Immature natural killer cell (primary cell): Measurements from ENCODE around the gene ENOX1. TPM values are rescaled to one million over a fixed set of nuclear protein-coding genes. Genes with fewer than 3 reads are reported as not detected.

Experiments
- DNase-seq, 3 donors: peaks; one replicate each; pipeline ENCODE4 v3.0.0; 2022; ENCODE audit warnings: mixed read lengths in 1 of 3
- H3K27ac Mint-ChIP-seq, 6 donors: one replicate each; pipeline ENCODE4 v1.8.0; 2020; ENCODE audit warnings: mixed read lengths in 6 of 6, mild to moderate bottlenecking in 5 of 6, inconsistent platforms in 4 of 6, moderate library complexity in 3 of 6
- H3K27me3 Mint-ChIP-seq, 3 donors: one replicate each; pipeline ENCODE4 v1.8.0; 2020 to 2021; ENCODE audit warnings: low read depth in 3 of 3, mild to moderate bottlenecking in 3 of 3, mixed read lengths in 3 of 3, moderate library complexity in 3 of 3, inconsistent platforms in 1 of 3
- H3K36me3 Mint-ChIP-seq, 3 donors: one replicate each; pipeline ENCODE4 v1.8.0; 2020; ENCODE audit warnings: mixed read lengths in 3 of 3, inconsistent platforms in 2 of 3, mild to moderate bottlenecking in 2 of 3
- H3K4me1 Mint-ChIP-seq, 2 donors: one replicate each; pipeline ENCODE4 v1.8.0; 2020; ENCODE audit warnings: inconsistent platforms in 2 of 2, mild to moderate bottlenecking in 2 of 2, mixed read lengths in 2 of 2, moderate library complexity in 1 of 2
- H3K4me3 Mint-ChIP-seq, 5 donors: one replicate each; pipeline ENCODE4 v1.8.0; 2020; ENCODE audit warnings: mild to moderate bottlenecking in 5 of 5, mixed read lengths in 5 of 5, inconsistent platforms in 3 of 5, moderate library complexity in 3 of 5
- H3K9me3 Mint-ChIP-seq, 6 donors: one replicate each; pipeline ENCODE4 v1.8.0; 2020; ENCODE audit warnings: mild to moderate bottlenecking in 6 of 6, mixed read lengths in 6 of 6, inconsistent platforms in 4 of 6, moderate library complexity in 3 of 6
- polyA plus RNA-seq, 3 donors: library from polyadenylated mRNA; unstranded; fragments of 300-500 nt; fragmentation: Illumina TruSeq; gene quantifications; one replicate each; pipeline ENCODE4 v1.2.3, GENCODE V29; 2021

ENOX1 gene
- polyA plus RNA-seq, 3 donors from 2014 or later, result not detected

DNA sequence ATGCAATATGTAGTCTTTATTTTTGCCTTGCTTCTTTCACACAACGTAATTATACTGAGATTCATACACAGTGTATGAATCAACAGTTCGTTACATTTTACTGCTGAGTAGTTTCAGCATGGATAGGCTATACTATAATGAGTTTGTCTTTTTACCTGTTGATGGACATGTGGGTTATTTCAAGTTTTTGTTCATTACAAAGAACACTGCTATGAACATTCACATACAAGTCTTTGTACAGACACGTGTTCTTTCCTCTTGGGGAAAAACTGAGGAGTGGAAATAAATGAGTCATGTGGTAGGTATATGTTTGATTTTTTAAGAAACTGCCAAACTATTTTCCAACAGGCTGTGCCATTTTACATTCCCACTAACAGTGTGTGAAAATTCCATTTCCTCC lies 35.1 kb downstream of the ENOX1 start:
- no peak for DNase-seq
- Mint-ChIP-seq H3K9me3 (no peaks in the 10 kb centered on the region), H3K27me3 (peaks cover 0 to 1% (median 0%) of the 10 kb centered on the region in 3 donors), H3K27ac (no peak overlapping the region), H3K4me1 (no peaks in the 10 kb centered on the region), H3K36me3 (no peaks in the 10 kb centered on the region), H3K4me3 (no peak overlapping the region)

GRCh38 chr13:43749503-43749902 lies 37.3 kb downstream of the ENOX1 start:
- no peak for DNase-seq
- Mint-ChIP-seq H3K36me3 (no peaks in the 10 kb centered on the region), H3K4me3 (no peak overlapping the region), H3K27ac (no peak overlapping the region), H3K9me3 (peaks cover 0 to 3% (median 0%) of the 10 kb centered on the region in 6 donors), H3K27me3 (peaks cover 0 to 2% (median 0%) of the 10 kb centered on the region in 3 donors), H3K4me1 (no peaks in the 10 kb centered on the region)

DNA sequence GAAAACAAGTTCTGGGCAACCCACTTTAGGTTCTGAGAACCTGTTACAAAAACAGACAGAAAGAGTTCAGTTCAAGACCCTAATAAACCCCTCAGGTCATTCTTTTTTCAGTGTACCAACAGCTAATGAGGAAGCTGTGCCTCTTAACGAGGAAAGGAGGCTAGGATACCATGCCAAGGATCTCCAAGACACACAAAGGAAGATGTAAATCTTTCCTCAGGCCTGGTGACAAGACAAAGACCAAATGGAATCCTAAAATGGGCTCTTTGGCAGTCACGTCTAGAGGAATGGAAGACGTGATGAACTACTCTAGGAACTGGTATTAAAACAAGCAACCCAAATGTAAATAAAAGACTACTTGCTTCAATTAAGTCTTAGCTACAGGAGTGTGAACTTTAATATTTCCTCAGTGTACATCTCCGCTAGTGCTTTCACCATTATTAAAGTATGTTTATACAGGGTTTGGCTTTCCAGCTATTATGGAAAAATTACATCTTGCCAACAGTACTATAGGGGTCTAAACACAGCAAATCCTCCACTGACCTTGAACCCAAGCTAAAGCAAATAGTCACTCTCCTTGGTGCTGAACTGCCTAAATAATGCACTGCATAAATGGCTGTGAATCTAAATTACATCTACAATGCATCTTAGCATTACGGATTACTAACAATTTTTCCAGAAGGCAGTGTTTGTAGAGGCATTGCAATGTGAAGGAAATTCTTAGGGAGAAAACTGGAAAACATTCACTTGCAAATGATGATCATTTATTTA lies 42.3 kb downstream of the ENOX1 start:
- Mint-ChIP-seq H3K4me3 (no peak overlapping the region), H3K36me3 (no peaks in the 10 kb centered on the region), H3K4me1 (no peaks in the 10 kb centered on the region), H3K9me3 (peaks cover 0 to 3% (median 0%) of the 10 kb centered on the region in 6 donors), H3K27me3 (peaks cover 0 to 1% (median 0%) of the 10 kb centered on the region in 3 donors), H3K27ac (no peak overlapping the region)
- no peak for DNase-seq

DNA sequence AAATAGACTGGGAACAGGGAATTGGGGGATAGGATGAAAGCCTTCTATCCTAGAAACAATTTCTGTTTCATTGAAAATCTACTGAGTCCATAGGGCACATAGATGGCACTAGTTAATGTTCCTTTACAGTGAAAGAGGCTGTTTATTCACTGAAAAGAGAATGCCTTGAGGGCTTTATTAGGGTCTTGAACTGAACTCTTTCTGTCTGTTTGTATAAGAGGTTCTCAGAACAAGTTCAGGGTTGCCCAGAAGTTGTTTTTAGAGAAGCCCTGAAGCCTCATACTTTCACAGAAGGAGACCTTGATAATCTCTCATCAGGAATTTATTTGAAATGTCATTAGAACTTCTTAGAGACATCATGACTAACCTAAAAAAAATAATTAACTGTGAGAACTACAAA lies 43.9 kb downstream of the ENOX1 start:
- no peak for DNase-seq
- no peak overlapping the region for H3K27ac Mint-ChIP-seq
- peaks cover 0 to 1% (median 1%) of the 10 kb centered on the region in 3 donors for H3K27me3 Mint-ChIP-seq
- H3K9me3 Mint-ChIP-seq, result peaks cover 0 to 3% (median 0%) of the 10 kb centered on the region in 6 donors
- H3K4me1 Mint-ChIP-seq, result no peaks in the 10 kb centered on the region
- H3K4me3 Mint-ChIP-seq, result no peak overlapping the region
- no peaks in the 10 kb centered on the region for H3K36me3 Mint-ChIP-seq

DNA sequence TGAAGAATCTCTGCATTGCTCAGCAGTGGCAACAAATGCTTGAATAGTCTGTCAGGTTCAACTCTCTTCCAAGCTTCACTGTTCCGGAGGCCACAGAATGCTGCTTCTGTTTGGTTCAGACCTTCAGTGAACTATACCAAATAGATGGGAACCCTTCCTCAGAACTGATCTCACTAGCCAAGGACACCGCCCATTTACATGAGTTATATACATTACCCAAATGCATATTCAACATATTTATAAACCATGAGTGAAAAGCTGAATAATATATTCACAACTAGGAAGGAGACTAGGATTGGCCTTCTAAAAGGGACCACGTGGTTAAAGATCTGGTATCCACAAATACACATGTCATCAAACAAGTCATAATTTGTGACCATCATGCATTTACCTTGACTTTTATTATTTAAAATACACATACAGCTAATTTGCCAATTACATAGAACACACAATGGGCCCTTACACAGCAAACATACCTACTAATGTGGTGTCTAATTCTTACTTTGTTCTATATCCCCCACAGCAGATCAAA lies 49.3 kb downstream of the ENOX1 start:
- H3K36me3 Mint-ChIP-seq, result no peaks in the 10 kb centered on the region
- H3K4me1 Mint-ChIP-seq, result no peaks in the 10 kb centered on the region
- no peak overlapping the region for H3K27ac Mint-ChIP-seq
- DNase-seq, result no peak
- peaks cover 0 to 1% (median 0%) of the 10 kb centered on the region in 6 donors for H3K9me3 Mint-ChIP-seq
- no peak overlapping the region for H3K4me3 Mint-ChIP-seq
- H3K27me3 Mint-ChIP-seq, result peaks cover 0 to 1% (median 0%) of the 10 kb centered on the region in 3 donors

GRCh38 chr13:43732726-43733125 lies 54.0 kb downstream of the ENOX1 start:
- DNase-seq, result no peak
- no peaks in the 10 kb centered on the region for H3K9me3 Mint-ChIP-seq
- no peak overlapping the region for H3K27ac Mint-ChIP-seq
- H3K36me3 Mint-ChIP-seq, result no peaks in the 10 kb centered on the region
- peaks cover 0 to 8% (median 4%) of the 10 kb centered on the region in 3 donors for H3K27me3 Mint-ChIP-seq
- H3K4me3 Mint-ChIP-seq, result no peak overlapping the region
- no peaks in the 10 kb centered on the region for H3K4me1 Mint-ChIP-seq

DNA sequence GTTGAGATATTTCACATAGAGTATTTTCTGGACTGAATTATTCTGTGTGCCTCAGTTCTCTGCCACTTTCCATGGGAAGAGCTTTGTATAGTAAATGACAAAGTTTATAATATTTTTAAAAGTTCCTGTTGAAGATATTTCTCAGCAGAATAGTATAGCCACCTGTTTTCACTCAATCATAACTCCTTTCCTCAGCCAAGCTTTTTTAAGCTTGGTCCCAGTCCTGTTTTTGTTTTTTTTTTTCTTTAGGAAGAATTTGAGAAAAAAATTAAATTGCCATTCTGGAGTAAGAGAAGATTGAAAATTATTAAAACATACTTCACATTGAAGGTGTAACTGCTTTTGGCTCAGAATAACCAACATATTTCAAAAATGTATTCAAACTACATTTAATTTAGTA lies 55.5 kb downstream of the ENOX1 start:
- Mint-ChIP-seq H3K4me1 (no peaks in the 10 kb centered on the region), H3K4me3 (no peak overlapping the region), H3K27me3 (peaks cover 0 to 8% (median 4%) of the 10 kb centered on the region in 3 donors), H3K27ac (no peak overlapping the region), H3K36me3 (no peaks in the 10 kb centered on the region), H3K9me3 (no peaks in the 10 kb centered on the region)
- DNase-seq, result no peak

- DNase-seq, result no peak
- Mint-ChIP-seq H3K27ac (no peak overlapping the region), H3K4me3 (no peak overlapping the region), H3K36me3 (no peaks in the 10 kb centered on the region), H3K9me3 (no peaks in the 10 kb centered on the region), H3K27me3 (peaks cover 0 to 8% (median 4%) of the 10 kb centered on the region in 3 donors), H3K4me1 (no peaks in the 10 kb centered on the region)
Measured at GRCh38 chr13:43730642-43731041, 56.1 kb downstream of the ENOX1 start.

DNA sequence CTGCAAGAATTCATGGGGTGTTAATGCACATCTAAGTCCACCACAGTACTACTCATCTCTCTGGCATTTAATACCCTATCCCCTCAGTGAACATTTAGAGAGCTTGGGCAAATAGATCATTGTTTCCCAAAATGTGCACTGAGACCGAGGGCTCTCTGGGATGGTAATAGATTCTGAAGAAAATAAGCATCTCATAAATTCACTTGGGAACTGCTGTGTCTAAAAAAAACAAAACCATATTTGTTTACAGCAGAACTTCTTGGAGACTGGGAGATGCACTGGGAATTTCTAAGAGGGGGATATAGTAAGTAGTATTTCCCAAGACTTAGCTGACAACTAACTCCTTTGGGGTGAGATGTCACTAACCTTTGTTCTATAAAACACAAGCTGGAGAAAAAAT lies 58.4 kb downstream of the ENOX1 start:
- no peaks in the 10 kb centered on the region for H3K9me3 Mint-ChIP-seq
- DNase-seq, result no peak
- peaks cover 0 to 8% (median 4%) of the 10 kb centered on the region in 3 donors for H3K27me3 Mint-ChIP-seq
- no peak overlapping the region for H3K27ac Mint-ChIP-seq
- no peaks in the 10 kb centered on the region for H3K36me3 Mint-ChIP-seq
- no peaks in the 10 kb centered on the region for H3K4me1 Mint-ChIP-seq
- H3K4me3 Mint-ChIP-seq, result no peak overlapping the region

DNA sequence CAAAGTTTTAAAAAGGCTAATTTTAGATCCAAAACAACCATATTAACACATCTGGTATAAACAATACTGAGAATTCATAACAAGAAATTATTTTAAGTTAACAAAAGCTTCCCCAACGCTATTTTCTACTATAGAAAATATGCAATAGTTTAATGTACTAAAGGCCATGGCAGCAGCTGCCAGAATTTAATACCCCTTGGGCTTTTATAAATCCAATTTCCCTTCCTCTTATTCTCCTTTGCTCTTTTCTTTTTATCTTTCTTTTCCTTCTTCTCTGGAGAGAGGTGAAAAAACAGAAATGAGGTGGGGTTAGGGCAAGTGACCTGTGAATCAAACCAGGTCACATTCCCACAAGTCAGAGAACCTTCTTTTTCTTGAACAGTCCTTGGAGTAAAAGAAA lies 58.9 kb downstream of the ENOX1 start:
- no peak for DNase-seq
- H3K36me3 Mint-ChIP-seq, result no peaks in the 10 kb centered on the region
- no peaks in the 10 kb centered on the region for H3K4me1 Mint-ChIP-seq
- peaks cover 0 to 8% (median 4%) of the 10 kb centered on the region in 3 donors for H3K27me3 Mint-ChIP-seq
- no peak overlapping the region for H3K4me3 Mint-ChIP-seq
- no peaks in the 10 kb centered on the region for H3K9me3 Mint-ChIP-seq
- no peak overlapping the region for H3K27ac Mint-ChIP-seq

DNA sequence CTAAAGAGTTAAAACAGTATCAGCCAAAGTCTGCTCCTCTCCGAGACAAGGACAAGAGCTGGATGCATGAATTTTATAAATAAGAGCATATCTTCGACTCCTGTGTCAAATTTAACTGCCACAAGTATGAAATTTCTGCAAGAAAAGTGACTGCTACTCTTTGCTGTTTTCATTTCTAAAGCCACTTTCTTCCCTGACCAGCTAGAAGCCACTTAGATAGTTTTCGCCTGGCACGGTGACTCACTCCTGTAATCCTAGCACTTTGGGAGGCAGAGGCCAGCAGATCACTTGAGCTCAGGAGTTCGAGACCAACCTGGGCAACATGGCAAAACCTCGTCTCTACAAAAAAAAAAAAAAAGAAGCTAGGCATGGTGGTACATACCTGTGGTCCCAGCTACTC lies 61.3 kb downstream of the ENOX1 start:
- Mint-ChIP-seq H3K27me3 (peaks cover 0 to 4% (median 4%) of the 10 kb centered on the region in 3 donors), H3K36me3 (no peaks in the 10 kb centered on the region), H3K9me3 (no peaks in the 10 kb centered on the region), H3K4me3 (no peak overlapping the region), H3K27ac (no peak overlapping the region), H3K4me1 (no peaks in the 10 kb centered on the region)
- no peak for DNase-seq

DNA sequence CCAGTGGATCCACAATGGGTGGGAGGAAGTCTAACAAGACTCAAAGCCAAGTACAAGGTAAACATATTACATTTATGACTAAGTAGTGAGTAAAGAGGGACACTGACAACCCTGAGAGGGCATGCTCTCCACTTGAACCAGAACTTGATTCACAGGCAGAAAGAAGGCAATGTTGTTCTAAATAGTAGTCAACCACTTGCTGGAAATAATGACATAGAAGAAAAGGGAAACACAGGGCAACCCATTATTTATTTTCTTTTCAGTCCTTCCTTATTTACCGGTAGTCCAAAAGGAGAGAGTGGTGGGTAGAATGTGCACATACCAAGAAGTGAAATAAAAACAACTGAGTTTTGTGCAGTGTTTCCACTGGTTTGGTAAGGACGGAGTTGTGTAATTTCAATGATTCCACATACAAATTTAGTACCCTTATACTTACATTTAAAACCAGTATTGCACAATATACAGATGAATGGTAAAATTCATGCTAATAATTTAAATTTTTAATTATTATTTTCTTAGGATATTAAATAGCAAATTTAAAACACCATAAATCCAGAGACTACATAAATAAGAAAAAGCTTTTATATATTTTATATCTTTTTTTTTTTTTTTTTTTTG lies 65.9 kb downstream of the ENOX1 start:
- Mint-ChIP-seq H3K27ac (no peak overlapping the region), H3K9me3 (peaks cover 0 to 2% (median 0%) of the 10 kb centered on the region in 6 donors), H3K4me3 (no peak overlapping the region), H3K27me3 (peaks cover 0 to 2% (median 0%) of the 10 kb centered on the region in 3 donors), H3K36me3 (no peaks in the 10 kb centered on the region), H3K4me1 (no peaks in the 10 kb centered on the region)
- no peak for DNase-seq

DNA sequence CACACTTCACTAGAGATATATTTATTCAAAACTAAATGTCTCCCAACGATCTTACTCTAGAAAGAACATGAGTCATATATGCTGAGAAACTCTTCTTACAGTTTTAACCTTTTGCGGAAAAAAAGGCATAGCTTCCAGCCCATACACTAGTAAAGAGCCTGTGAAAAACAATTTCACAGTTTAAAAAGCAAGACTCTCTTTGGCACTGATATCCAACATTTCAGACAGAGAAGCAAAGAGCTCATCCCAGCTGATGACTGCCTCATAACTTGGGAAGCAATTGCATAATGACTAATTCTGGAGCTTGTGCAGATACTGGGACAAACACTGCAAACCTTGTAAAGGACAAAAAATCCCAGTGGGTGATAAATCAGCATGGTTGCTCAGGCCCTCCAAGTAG lies 88.0 kb downstream of the ENOX1 start:
- no peaks in the 10 kb centered on the region for H3K9me3 Mint-ChIP-seq
- no peak overlapping the region for H3K4me3 Mint-ChIP-seq
- no peak for DNase-seq
- no peak overlapping the region for H3K27ac Mint-ChIP-seq
- H3K27me3 Mint-ChIP-seq, result peaks cover 0 to 2% (median 1%) of the 10 kb centered on the region in 3 donors
- no peaks in the 10 kb centered on the region for H3K4me1 Mint-ChIP-seq
- H3K36me3 Mint-ChIP-seq, result no peaks in the 10 kb centered on the region

DNA sequence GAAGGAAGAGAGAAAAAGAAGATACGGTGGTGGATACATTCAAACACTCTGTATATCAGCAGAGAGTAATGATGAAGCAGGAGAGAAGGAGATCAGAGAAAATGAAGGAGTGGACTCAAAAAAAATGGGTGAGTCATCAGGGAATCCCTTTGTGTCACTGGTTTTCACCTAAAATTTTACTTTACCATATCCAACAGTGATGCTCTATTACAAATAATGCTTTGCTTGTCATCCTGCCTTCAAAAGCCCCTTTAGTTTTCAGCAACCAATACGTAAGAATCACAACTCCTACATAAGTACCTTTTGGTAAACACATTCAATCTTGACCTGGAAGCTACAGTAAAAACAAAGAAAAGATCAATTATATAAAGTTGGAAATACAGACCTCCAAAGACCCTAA lies 88.8 kb downstream of the ENOX1 start:
- peaks cover 1 to 4% (median 2%) of the 10 kb centered on the region in 3 donors for H3K27me3 Mint-ChIP-seq
- H3K4me3 Mint-ChIP-seq, result no peak overlapping the region
- no peaks in the 10 kb centered on the region for H3K4me1 Mint-ChIP-seq
- H3K36me3 Mint-ChIP-seq, result no peaks in the 10 kb centered on the region
- H3K27ac Mint-ChIP-seq, result no peak overlapping the region
- no peaks in the 10 kb centered on the region for H3K9me3 Mint-ChIP-seq
- no peak for DNase-seq
